ENCODE data around the gene DUSP28.

DUSP28 gene

DNA sequence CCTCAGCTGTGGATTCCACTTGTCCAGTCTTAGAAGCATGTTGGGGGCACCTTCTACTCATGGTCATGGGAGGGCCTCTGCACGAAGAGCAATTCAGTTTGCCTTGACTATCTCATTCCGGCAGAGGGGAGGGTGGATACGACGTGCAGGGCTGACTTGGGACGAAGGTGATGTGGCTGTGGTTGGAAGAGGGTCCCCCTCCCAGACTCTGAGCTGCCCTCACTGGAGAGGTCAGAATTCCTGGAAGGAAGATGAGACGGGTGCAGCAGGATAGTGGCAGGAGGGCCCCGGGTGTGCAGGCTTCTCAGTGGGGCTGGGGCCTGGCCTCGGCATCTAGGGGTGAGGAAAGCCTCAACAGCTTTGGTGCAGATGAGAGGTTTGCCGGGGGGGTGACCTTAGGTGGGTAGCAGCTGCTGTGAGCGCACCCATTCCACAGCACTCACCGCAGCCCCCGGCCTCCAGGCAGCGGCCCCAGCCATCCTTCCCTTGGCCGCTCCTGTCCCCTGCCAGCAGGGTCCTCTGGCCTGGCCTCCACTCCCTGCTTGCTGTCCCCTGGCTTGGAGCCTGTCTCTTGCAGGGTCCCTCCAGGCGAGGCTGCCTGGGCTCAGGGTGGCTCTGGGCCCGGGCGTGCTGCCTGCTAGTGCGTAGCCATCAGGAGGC lies 11.3 kb downstream of the DUSP28 start:
- ATAC-seq = no peak
- TF ChIP-seq, protein P1, sequence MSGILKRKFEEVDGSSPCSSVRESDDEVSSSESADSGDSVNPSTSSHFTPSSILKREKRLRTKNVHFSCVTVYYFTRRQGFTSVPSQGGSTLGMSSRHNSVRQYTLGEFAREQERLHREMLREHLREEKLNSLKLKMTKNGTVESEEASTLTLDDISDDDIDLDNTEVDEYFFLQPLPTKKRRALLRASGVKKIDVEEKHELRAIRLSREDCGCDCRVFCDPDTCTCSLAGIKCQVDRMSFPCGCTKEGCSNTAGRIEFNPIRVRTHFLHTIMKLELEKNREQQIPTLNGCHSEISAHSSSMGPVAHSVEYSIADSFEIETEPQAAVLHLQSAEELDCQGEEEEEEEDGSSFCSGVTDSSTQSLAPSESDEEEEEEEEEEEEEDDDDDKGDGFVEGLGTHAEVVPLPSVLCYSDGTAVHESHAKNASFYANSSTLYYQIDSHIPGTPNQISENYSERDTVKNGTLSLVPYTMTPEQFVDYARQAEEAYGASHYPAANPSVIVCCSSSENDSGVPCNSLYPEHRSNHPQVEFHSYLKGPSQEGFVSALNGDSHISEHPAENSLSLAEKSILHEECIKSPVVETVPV (CRISPR knock-in tag; IDR thresholded peaks at IDR 0.05) = no peak
- TF ChIP-seq ZNF70 (CRISPR knock-in tag; IDR thresholded peaks at IDR 0.05) (no peak), ZNF8 (CRISPR knock-in tag; IDR thresholded peaks at IDR 0.05) (no peak), ARNTL (CRISPR knock-in tag; IDR thresholded peaks at IDR 0.05; ENCODE audit: borderline replicate concordance, low read depth) (no peak), ZFP3 (CRISPR knock-in tag; IDR thresholded peaks at IDR 0.05) (no peak), PPARA (CRISPR knock-in tag; IDR thresholded peaks at IDR 0.05; ENCODE audit: borderline replicate concordance) (no peak), SNAI2 (CRISPR knock-in tag; IDR thresholded peaks at IDR 0.05) (no peak), ESRRG (CRISPR knock-in tag; IDR thresholded peaks at IDR 0.05) (no peak), ZNF565 (CRISPR knock-in tag; conservative IDR thresholded peaks at IDR 0.05; ENCODE audit: low read depth) (no peak), GLIS3 (CRISPR knock-in tag; IDR thresholded peaks at IDR 0.05) (no peak), CSDC2 (CRISPR knock-in tag; IDR thresholded peaks at IDR 0.05) (no peak)
- TF ChIP-seq, protein P2, sequence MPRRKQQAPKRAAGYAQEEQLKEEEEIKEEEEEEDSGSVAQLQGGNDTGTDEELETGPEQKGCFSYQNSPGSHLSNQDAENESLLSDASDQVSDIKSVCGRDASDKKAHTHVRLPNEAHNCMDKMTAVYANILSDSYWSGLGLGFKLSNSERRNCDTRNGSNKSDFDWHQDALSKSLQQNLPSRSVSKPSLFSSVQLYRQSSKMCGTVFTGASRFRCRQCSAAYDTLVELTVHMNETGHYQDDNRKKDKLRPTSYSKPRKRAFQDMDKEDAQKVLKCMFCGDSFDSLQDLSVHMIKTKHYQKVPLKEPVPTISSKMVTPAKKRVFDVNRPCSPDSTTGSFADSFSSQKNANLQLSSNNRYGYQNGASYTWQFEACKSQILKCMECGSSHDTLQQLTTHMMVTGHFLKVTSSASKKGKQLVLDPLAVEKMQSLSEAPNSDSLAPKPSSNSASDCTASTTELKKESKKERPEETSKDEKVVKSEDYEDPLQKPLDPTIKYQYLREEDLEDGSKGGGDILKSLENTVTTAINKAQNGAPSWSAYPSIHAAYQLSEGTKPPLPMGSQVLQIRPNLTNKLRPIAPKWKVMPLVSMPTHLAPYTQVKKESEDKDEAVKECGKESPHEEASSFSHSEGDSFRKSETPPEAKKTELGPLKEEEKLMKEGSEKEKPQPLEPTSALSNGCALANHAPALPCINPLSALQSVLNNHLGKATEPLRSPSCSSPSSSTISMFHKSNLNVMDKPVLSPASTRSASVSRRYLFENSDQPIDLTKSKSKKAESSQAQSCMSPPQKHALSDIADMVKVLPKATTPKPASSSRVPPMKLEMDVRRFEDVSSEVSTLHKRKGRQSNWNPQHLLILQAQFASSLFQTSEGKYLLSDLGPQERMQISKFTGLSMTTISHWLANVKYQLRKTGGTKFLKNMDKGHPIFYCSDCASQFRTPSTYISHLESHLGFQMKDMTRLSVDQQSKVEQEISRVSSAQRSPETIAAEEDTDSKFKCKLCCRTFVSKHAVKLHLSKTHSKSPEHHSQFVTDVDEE (CRISPR knock-in tag; IDR thresholded peaks at IDR 0.05) = no peak
- TF ChIP-seq, protein P3, sequence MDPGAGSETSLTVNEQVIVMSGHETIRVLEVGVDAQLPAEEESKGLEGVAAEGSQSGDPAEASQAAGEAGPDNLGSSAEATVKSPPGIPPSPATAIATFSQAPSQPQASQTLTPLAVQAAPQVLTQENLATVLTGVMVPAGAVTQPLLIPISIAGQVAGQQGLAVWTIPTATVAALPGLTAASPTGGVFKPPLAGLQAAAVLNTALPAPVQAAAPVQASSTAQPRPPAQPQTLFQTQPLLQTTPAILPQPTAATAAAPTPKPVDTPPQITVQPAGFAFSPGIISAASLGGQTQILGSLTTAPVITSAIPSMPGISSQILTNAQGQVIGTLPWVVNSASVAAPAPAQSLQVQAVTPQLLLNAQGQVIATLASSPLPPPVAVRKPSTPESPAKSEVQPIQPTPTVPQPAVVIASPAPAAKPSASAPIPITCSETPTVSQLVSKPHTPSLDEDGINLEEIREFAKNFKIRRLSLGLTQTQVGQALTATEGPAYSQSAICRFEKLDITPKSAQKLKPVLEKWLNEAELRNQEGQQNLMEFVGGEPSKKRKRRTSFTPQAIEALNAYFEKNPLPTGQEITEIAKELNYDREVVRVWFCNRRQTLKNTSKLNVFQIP (CRISPR knock-in tag; IDR thresholded peaks at IDR 0.05; ENCODE audit: borderline replicate concordance, low read depth) = no peak

DNA sequence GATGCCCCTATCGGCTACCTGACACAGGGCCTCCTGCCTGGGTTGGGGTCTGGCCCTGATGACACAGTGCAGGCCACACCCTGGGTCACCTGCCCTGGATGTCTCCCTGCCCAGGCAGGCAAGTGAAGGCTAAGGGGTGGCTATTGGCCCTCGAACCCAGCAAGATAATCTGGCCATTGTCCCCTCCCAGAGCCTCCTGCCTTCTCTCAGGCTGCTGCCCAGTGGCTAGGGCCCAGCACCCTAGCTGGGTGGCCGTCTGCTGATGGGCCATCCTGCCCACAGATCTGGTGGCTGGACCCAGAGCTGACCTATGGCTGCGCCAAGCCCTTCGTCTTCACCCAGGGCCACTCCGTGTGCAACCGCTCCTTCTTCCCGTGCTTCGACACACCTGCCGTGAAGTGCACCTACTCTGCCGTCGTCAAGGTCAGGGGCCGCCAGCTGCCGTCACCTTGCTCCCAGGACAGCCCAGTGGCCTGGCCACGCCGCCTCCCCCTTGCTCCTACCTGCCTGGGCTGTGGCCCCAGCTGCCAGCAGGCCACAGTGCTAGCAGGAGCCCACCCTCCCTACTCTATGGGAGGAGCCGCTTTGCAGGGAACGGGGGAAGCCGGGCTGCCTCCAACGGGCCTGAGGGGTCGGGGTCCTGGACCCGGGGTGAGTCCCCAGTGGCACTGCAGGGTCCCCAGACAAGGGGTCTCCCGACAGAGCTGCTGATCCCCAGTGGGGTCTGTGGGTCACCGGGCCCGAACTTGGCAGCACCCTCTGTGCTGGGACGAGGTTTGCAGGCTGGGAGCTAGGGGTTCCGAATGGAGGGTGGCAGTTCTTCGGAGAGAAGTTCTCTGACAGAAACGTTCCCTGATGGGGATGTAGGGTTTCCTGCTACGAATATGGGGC lies 12.2 kb downstream of the DUSP28 start:
- ATAC-seq = no peak

DNA sequence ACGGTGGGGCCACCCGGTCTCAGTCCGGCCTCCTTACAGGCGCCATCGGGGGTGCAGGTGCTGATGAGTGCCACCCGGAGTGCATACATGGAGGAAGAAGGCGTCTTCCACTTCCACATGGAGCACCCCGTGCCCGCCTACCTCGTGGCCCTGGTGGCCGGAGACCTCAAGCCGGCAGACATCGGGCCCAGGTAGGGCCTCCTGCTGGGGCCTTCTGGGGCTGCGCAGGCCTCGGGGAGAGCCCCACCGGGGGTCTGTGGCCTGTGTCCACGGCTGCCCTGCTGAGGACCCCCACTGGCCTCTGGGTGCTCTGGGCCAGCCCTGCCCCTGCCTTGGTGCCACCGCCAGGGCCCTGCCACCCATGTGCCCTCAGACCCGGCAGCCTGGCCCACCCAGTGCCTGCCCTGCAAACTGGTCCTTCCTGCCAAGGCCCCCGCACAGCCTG lies 12.9 kb downstream of the DUSP28 start:
- no peak for ATAC-seq
- no peak for TF ChIP-seq TOX (CRISPR knock-in tag; IDR thresholded peaks at IDR 0.05; ENCODE audit: borderline replicate concordance)
- TF ChIP-seq, protein P4, sequence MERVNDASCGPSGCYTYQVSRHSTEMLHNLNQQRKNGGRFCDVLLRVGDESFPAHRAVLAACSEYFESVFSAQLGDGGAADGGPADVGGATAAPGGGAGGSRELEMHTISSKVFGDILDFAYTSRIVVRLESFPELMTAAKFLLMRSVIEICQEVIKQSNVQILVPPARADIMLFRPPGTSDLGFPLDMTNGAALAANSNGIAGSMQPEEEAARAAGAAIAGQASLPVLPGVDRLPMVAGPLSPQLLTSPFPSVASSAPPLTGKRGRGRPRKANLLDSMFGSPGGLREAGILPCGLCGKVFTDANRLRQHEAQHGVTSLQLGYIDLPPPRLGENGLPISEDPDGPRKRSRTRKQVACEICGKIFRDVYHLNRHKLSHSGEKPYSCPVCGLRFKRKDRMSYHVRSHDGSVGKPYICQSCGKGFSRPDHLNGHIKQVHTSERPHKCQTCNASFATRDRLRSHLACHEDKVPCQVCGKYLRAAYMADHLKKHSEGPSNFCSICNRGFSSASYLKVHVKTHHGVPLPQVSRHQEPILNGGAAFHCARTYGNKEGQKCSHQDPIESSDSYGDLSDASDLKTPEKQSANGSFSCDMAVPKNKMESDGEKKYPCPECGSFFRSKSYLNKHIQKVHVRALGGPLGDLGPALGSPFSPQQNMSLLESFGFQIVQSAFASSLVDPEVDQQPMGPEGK (CRISPR knock-in tag; IDR thresholded peaks at IDR 0.05; ENCODE audit: borderline replicate concordance) = no peak

More for the DNA sequence above, 12.2 kb downstream of the DUSP28 start:
- TF ChIP-seq OSR1 (CRISPR knock-in tag; IDR thresholded peaks at IDR 0.05) (no peak), CSDC2 (CRISPR knock-in tag; IDR thresholded peaks at IDR 0.05) (no peak), ISL1 (CRISPR knock-in tag; IDR thresholded peaks at IDR 0.05) (no peak), TCF4 (CRISPR knock-in tag; IDR thresholded peaks at IDR 0.05; ENCODE audit: borderline replicate concordance) (no peak), ZNF70 (CRISPR knock-in tag; IDR thresholded peaks at IDR 0.05) (no peak), ESRRG (CRISPR knock-in tag; IDR thresholded peaks at IDR 0.05) (no peak), BACH2 (CRISPR knock-in tag; IDR thresholded peaks at IDR 0.05; ENCODE audit: borderline replicate concordance) (no peak), ARNTL (CRISPR knock-in tag; IDR thresholded peaks at IDR 0.05; ENCODE audit: borderline replicate concordance, low read depth) (no peak), PPARA (CRISPR knock-in tag; IDR thresholded peaks at IDR 0.05; ENCODE audit: borderline replicate concordance) (no peak)
- TF ChIP-seq, protein P3 (CRISPR knock-in tag; IDR thresholded peaks at IDR 0.05; ENCODE audit: borderline replicate concordance, low read depth) = no peak
